SU-DHL-6 (cell line): ENCODE data around the gene PRKCZ.

ENCODE experiments used
- H2AFZ ChIP-seq: fragments of 200-600 bp; sonication (generic); 2 replicates; pipeline ENCODE4 v1.6.1; 2014; ENCODE audit warnings: low read depth, mild to moderate bottlenecking, moderate library complexity, mixed read lengths, antibody characterized with exemption, low read length; ENCODE audit not compliant: severe bottlenecking
- H3F3A ChIP-seq: fragments of 200-600 bp; shearing (Covaris generic); 2 replicates; pipeline ENCODE4 v1.6.0; 2016; ENCODE audit warnings: antibody characterized with exemption, mild to moderate bottlenecking; ENCODE audit not compliant: insufficient read depth
- H3K27ac ChIP-seq: fragments of 200-600 bp; sonication (generic); 2 replicates; pipeline ENCODE4 v1.5.1; 2016; ENCODE audit warnings: low read depth, mild to moderate bottlenecking, low read length, moderate library complexity, mixed read lengths
- H3K27me3 ChIP-seq: fragments of 200-600 bp; sonication (generic), shearing (Covaris generic); 2 replicates; pipeline ENCODE4 v1.6.0; 2014; ENCODE audit warnings: mild to moderate bottlenecking, low read length
- H3K36me3 ChIP-seq: fragments of 200-600 bp; sonication (generic); 2 replicates; pipeline ENCODE4 v1.6.1; 2014; ENCODE audit warnings: mild to moderate bottlenecking, low read length, mixed read lengths
- H3K4me2 ChIP-seq: fragments of 300-600, 200-600 bp; shearing (Covaris generic), sonication (generic); 2 replicates; pipeline ENCODE4 v1.6.0; 2014; ENCODE audit warnings: low read length, low read depth, mild to moderate bottlenecking; ENCODE audit not compliant: poor library complexity, severe bottlenecking
- H3K4me3 ChIP-seq: fragments of 200-600 bp; sonication (generic); 2 replicates; pipeline ENCODE4 v1.5.1; 2014; ENCODE audit warnings: antibody characterized with exemption, low read length, mild to moderate bottlenecking, mixed read lengths; ENCODE audit not compliant: insufficient read depth, poor library complexity, severe bottlenecking
- H3K79me2 ChIP-seq: fragments of 200-600 bp; sonication (generic); 2 replicates; pipeline ENCODE4 v1.6.1; 2014; ENCODE audit warnings: mild to moderate bottlenecking, low read length, moderate library complexity; ENCODE audit not compliant: insufficient read depth
- H3K9ac ChIP-seq: fragments of 200-600 bp; sonication (generic); 2 replicates; pipeline ENCODE4 v1.7.0; 2014; ENCODE audit warnings: mild to moderate bottlenecking, low read length
- H3K9me2 ChIP-seq: fragments of 200-600 bp; sonication (generic); replicated peaks from 2 replicates; pipeline ENCODE4 v1.6.1; 2014; ENCODE audit warnings: low read length; ENCODE audit not compliant: insufficient read depth
- H3K9me3 ChIP-seq: fragments of 200-600 bp; sonication (generic); 2 replicates; pipeline ENCODE4 v1.6.1; 2014; ENCODE audit warnings: low read length, mixed read lengths; ENCODE audit not compliant: insufficient read depth
- H4K20me1 ChIP-seq: fragments of 200-600 bp; sonication (generic); 2 replicates; pipeline ENCODE4 v1.6.1; 2014; ENCODE audit warnings: low read depth, mild to moderate bottlenecking, antibody characterized with exemption, low read length, moderate library complexity, mixed read lengths
- CTCF ChIP-seq: fragments of 200-600 bp; sonication (generic); IDR thresholded peaks from one replicate; pipeline ENCODE4 v1.5.1; 2017; ENCODE audit warnings: antibody characterized with exemption, mild to moderate bottlenecking, low read length, moderate library complexity; ENCODE audit not compliant: insufficient read depth, poor library complexity, severe bottlenecking
- EZH2phosphoT487 ChIP-seq: fragments of 200-600 bp; sonication (generic), shearing (Covaris generic); conservative IDR thresholded peaks from 2 replicates; pipeline ENCODE4 v1.6.1; 2018; ENCODE audit warnings: mild to moderate bottlenecking, antibody characterized with exemption, low read length, moderate library complexity, mixed read lengths

Gene PRKCZ

GRCh38 chr1:2028870-2029560, 21.2 kb upstream of the PRKCZ start:
- no peak overlapping the region for H3K4me3 ChIP-seq
- no peaks in the 10 kb centered on the region for H3K79me2 ChIP-seq
- no peak overlapping the region for H2AFZ ChIP-seq
- no peak overlapping the region for H3K4me2 ChIP-seq
- no peaks in the 10 kb centered on the region for H4K20me1 ChIP-seq
- no peaks in the 10 kb centered on the region for H3F3A ChIP-seq
- no peak for TF ChIP-seq EZH2phosphoT487
- TF ChIP-seq CTCF: no peak
- no peaks in the 10 kb centered on the region for H3K9me3 ChIP-seq
- H3K9ac ChIP-seq: no peak overlapping the region
- H3K36me3 ChIP-seq: no peaks in the 10 kb centered on the region
- H3K27me3 ChIP-seq: no peaks in the 10 kb centered on the region
- no peak overlapping the region for H3K27ac ChIP-seq
- H3K9me2 ChIP-seq: no peaks in the 10 kb centered on the region

GRCh38 chr1:2029561-2029960, 20.6 kb upstream of the PRKCZ start:
- H3K79me2 ChIP-seq: no peaks in the 10 kb centered on the region
- no peak overlapping the region for H3K9ac ChIP-seq
- H3K27me3 ChIP-seq: no peaks in the 10 kb centered on the region
- no peaks in the 10 kb centered on the region for H3K9me3 ChIP-seq
- H3K9me2 ChIP-seq: no peaks in the 10 kb centered on the region
- no peaks in the 10 kb centered on the region for H3F3A ChIP-seq
- H3K4me2 ChIP-seq: no peak overlapping the region
- no peak overlapping the region for H2AFZ ChIP-seq
- H3K4me3 ChIP-seq: no peak overlapping the region
- H3K27ac ChIP-seq: no peak overlapping the region
- H3K36me3 ChIP-seq: no peaks in the 10 kb centered on the region
- no peak for TF ChIP-seq CTCF
- TF ChIP-seq EZH2phosphoT487: no peak
- no peaks in the 10 kb centered on the region for H4K20me1 ChIP-seq

GRCh38 chr1:2030076-2030871, 19.9 kb upstream of the PRKCZ start:
- H3K9me2 ChIP-seq: no peaks in the 10 kb centered on the region
- H3K36me3 ChIP-seq: no peaks in the 10 kb centered on the region
- H3K4me3 ChIP-seq: no peak overlapping the region
- H3K79me2 ChIP-seq: no peaks in the 10 kb centered on the region
- H3K9me3 ChIP-seq: no peaks in the 10 kb centered on the region
- no peak overlapping the region for H3K9ac ChIP-seq
- H4K20me1 ChIP-seq: no peaks in the 10 kb centered on the region
- H3F3A ChIP-seq: no peaks in the 10 kb centered on the region
- no peaks in the 10 kb centered on the region for H3K27me3 ChIP-seq
- no peak overlapping the region for H3K27ac ChIP-seq
- H2AFZ ChIP-seq: no peak overlapping the region
- no peak overlapping the region for H3K4me2 ChIP-seq
- TF ChIP-seq CTCF: no peak
- no peak for TF ChIP-seq EZH2phosphoT487
